Muscle of back (tissue), 11 donors: Measurements from ENCODE around the gene PCDHGA11. TPM values are rescaled to one million over a fixed set of nuclear protein-coding genes. Genes with fewer than 3 reads are reported as not detected.
"Not testable (repeated sequence)": the region's sequence is repeated elsewhere in the genome, so short reads cannot be mapped to it uniquely, and the experiment has no call there.

ENCODE experiments used
- DNase-seq, 3 donors: peaks; one replicate each; pipeline versions ENCODE4 v3.0.0 to v3.0.0-alpha.2; 2013
- polyA plus RNA-seq, 10 donors: library from polyadenylated mRNA; unstranded; fragments of 120-200 nt; gene quantifications; one replicate each; pipeline ENCODE4 v1.2.1, GENCODE V29; 2013; ENCODE audit not compliant: insufficient read length in 10 of 10

The PCDHGA11 gene
- polyA plus RNA-seq, 10 donors, result 2.9 to 4.8 (median 3.3) TPM

DNA sequence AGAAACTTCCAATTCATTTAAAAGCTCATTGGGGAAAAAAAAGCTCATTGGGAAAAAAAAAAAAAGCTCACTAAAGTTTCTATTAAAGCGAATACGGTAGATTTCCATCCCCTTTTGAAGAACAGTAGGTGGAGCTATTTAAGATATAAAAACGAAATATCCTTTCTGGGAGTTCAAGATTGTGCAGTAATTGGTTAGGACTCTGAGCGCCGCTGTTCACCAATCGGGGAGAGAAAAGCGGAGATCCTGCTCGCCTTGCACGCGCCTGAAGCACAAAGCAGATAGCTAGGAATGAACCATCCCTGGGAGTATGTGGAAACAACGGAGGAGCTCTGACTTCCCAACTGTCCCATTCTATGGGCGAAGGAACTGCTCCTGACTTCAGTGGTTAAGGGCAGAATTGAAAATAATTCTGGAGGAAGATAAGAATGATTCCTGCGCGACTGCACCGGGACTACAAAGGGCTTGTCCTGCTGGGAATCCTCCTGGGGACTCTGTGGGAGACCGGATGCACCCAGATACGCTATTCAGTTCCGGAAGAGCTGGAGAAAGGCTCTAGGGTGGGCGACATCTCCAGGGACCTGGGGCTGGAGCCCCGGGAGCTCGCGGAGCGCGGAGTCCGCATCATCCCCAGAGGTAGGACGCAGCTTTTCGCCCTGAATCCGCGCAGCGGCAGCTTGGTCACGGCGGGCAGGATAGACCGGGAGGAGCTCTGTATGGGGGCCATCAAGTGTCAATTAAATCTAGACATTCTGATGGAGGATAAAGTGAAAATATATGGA, 9.7 kb downstream of the PCDHGA11 start, which contains the start of gene PCDHGA12:
TSS of gene PCDHGA12 (plus strand) at position 176 of the 782 bp plus-strand sequence. CDS start at position 429, 253 bp downstream.
- peak; percentile 12 to 84 (median 48) for DNase-seq

DNA sequence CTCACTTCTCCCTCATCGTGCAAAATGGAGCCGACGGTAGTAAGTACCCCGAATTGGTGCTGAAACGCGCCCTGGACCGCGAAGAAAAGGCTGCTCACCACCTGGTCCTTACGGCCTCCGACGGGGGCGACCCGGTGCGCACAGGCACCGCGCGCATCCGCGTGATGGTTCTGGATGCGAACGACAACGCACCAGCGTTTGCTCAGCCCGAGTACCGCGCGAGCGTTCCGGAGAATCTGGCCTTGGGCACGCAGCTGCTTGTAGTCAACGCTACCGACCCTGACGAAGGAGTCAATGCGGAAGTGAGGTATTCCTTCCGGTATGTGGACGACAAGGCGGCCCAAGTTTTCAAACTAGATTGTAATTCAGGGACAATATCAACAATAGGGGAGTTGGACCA, 10.4 kb downstream of the PCDHGA11 start:
- DNase-seq, result no peak

DNA sequence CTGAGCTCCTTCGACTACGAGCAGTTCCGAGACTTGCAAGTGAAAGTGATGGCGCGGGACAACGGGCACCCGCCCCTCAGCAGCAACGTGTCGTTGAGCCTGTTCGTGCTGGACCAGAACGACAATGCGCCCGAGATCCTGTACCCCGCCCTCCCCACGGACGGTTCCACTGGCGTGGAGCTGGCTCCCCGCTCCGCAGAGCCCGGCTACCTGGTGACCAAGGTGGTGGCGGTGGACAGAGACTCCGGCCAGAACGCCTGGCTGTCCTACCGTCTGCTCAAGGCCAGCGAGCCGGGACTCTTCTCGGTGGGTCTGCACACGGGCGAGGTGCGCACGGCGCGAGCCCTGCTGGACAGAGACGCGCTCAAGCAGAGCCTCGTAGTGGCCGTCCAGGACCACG, 11.5 kb downstream of the PCDHGA11 start:
- not testable (repeated sequence) for DNase-seq

- DNase-seq, result not testable (repeated sequence)
These were observed 11.9 kb downstream of the PCDHGA11 start for GRCh38 chr5:141432726-141433125.

DNA sequence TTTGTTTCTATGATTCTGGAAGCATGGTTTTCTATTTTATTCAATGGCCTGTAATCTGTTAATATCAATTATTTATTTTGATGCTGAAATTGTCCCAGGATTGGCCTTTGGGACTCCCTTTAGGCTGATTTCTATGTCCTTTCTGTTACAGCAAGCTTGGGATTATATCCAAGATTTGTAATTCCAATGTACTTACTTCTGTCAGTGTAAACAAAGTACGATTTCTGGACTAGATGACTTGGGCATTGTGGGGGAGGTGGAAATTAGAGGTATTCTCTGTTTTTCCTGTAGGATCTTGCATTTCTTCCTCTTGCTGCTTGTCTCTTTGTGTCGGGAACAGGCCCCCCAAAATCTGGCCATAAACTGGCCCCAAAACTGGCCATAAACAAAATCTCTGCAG, 13.2 kb downstream of the PCDHGA11 start:
- no peak for DNase-seq

DNA sequence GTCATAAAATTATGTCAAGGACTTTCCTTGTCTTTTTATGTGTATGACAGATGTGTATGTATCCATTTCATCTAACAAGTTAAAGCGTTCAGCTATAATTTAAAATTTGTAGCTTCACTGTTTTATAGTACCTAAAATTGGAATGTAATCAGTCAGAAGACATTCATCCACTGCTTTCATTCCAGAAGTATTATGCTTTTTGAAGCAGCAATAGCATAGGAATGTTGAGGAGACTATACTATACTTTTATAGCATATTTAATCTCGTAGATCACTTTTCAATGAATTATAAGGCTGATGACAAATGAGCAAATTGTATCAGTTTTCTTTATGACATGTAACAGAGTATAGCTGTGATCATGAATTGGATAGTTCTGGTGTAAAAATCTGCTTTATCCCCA, 16.4 kb downstream of the PCDHGA11 start:
- no peak for DNase-seq

GRCh38 chr5:141439411-141440141, 18.7 kb downstream of the PCDHGA11 start:
- no peak for DNase-seq

GRCh38 chr5:141440341-141440740, 19.5 kb downstream of the PCDHGA11 start:
- no peak for DNase-seq

DNA sequence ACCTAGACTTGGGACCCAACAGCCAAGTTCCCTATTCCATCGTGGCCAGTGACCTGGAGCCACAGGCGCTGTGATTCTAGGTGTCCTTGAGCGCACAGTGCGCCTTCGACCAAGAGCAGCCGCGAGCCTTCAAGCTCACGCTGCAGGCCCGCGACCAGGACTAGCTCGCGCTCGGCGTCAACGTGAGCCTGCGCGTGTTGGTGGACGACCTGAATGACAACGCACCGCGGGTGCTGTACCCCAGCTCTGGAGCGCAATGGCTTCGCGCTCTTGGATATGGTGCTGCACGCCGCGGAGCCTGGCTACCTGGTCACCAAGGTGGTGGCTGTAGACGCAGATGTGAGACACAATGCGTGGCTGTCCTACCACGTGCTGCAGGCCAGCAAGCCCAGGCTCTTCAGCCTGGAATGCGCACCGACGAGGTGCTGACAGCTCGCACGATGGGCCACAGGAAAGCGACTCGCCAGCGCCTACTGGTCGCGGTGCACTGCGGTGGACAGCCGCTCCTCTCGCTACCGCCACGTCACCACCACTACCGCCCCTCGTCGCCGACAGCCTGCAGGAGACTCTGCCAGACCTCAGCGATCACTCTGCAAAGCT, 20.8 kb downstream of the PCDHGA11 start:
- no peak for DNase-seq

DNA sequence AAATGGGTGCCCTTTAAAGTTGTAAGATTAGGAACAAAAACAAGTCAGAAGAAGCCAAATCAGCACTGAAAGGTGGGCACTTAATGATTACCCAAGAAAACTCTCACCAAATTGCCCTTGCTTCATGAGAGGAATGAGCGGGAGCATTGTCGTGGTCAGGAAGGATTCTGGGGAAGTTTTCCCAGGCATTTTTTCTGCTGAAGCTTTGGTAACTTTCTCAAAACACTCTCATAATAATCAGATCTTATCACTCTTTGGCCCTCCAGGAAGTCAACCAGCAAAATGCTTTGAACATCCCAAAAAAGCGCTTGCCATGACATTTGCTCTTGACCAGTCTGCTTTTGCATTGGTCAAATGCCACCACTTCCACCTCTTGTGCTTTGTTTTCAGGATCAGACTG, 44.5 kb downstream of the PCDHGA11 start:
- DNase-seq, result no peak

Other genes starting within 250 kb of the PCDHGA11 start
- gene PCDHB7, start 248.4 kb upstream of the PCDHGA11 start, polyA plus RNA-seq, result 1 to 10 TPM; 1.8 to 3.5 (median 2.6) TPM
- gene PCDHB8, start 243.3 kb upstream of the PCDHGA11 start, polyA plus RNA-seq, result 1 to 10 TPM in 8 of 10 donors, under 1 TPM in 2; 0.34 to 2.4 (median 1.3) TPM
- 1 to 10 TPM; 2.3 to 6.1 (median 4.2) TPM for gene PCDHB16, start 238.7 kb upstream of the PCDHGA11 start, polyA plus RNA-seq
- 1 to 10 TPM; 1.4 to 3.9 (median 2.5) TPM for gene PCDHB9, start 233.9 kb upstream of the PCDHGA11 start, polyA plus RNA-seq
- 1 to 10 TPM; 3.6 to 6.4 (median 4.9) TPM for gene PCDHB10, start 228.7 kb upstream of the PCDHGA11 start, polyA plus RNA-seq
- 1 to 10 TPM; 1.6 to 3.5 (median 2.7) TPM for gene PCDHB11, start 221.4 kb upstream of the PCDHGA11 start, polyA plus RNA-seq
- 1 to 10 TPM; 2.3 to 3.7 (median 2.8) TPM for gene PCDHB12, start 212.3 kb upstream of the PCDHGA11 start, polyA plus RNA-seq
- 1 to 10 TPM; 2.3 to 3.6 (median 2.6) TPM for gene PCDHB13, start 207.1 kb upstream of the PCDHGA11 start, polyA plus RNA-seq
- gene PCDHB14, start 197.7 kb upstream of the PCDHGA11 start, polyA plus RNA-seq, result 1 to 10 TPM; 5.3 to 8.1 (median 6.6) TPM
- gene PCDHB15, start 175.7 kb upstream of the PCDHGA11 start, polyA plus RNA-seq, result 1 to 10 TPM; 5.9 to 9.7 (median 7.8) TPM
- gene SLC25A2, start 117.0 kb upstream of the PCDHGA11 start, polyA plus RNA-seq, result under 1 TPM in 1 of 10 donors, not detected in 9; 0.17 TPM
- 10 to 100 TPM; 74.5 to 97.2 (median 82.8) TPM for gene TAF7, start 100.3 kb upstream of the PCDHGA11 start, polyA plus RNA-seq
- gene PCDHGA1, start 90.5 kb upstream of the PCDHGA11 start, polyA plus RNA-seq, result under 1 TPM; 0.38 to 0.64 (median 0.54) TPM
- gene PCDHGA2, start 82.3 kb upstream of the PCDHGA11 start, polyA plus RNA-seq, result 1 to 10 TPM; 1.7 to 3.1 (median 2.4) TPM
- 1 to 10 TPM; 1.2 to 1.7 (median 1.4) TPM for gene PCDHGA3, start 77.2 kb upstream of the PCDHGA11 start, polyA plus RNA-seq
- under 1 TPM; 0.36 to 0.88 (median 0.60) TPM for gene PCDHGB1, start 71.0 kb upstream of the PCDHGA11 start, polyA plus RNA-seq
- gene PCDHGA4, start 66.0 kb upstream of the PCDHGA11 start, polyA plus RNA-seq, result 1 to 10 TPM; 1.1 to 1.8 (median 1.3) TPM
- gene PCDHGB2, start 61.1 kb upstream of the PCDHGA11 start, polyA plus RNA-seq, result 1 to 10 TPM; 1.9 to 2.6 (median 2.2) TPM
- gene PCDHGA5, start 56.9 kb upstream of the PCDHGA11 start, polyA plus RNA-seq, result 1 to 10 TPM; 1.9 to 3.3 (median 2.6) TPM
- gene PCDHGB3, start 50.8 kb upstream of the PCDHGA11 start, polyA plus RNA-seq, result 1 to 10 TPM in 9 of 10 donors, under 1 TPM in 1; 0.99 to 1.7 (median 1.4) TPM
- gene PCDHGA6, start 47.2 kb upstream of the PCDHGA11 start, polyA plus RNA-seq, result 1 to 10 TPM; 2.4 to 5.4 (median 3.4) TPM
- gene PCDHGA7, start 38.3 kb upstream of the PCDHGA11 start, polyA plus RNA-seq, result 1 to 10 TPM; 1.2 to 2.0 (median 1.4) TPM
- 1 to 10 TPM; 1.7 to 3.9 (median 2.5) TPM for gene PCDHGB4, start 33.4 kb upstream of the PCDHGA11 start, polyA plus RNA-seq
- under 1 TPM; 0.43 to 0.83 (median 0.57) TPM for gene PCDHGA8, start 28.4 kb upstream of the PCDHGA11 start, polyA plus RNA-seq
- 1 to 10 TPM; 2.5 to 7.0 (median 4.1) TPM for gene PCDHGB5, start 23.1 kb upstream of the PCDHGA11 start, polyA plus RNA-seq
- 1 to 10 TPM; 3.4 to 5.3 (median 3.8) TPM for gene PCDHGA9, start 18.3 kb upstream of the PCDHGA11 start, polyA plus RNA-seq
- 1 to 10 TPM; 2.7 to 6.8 (median 4.3) TPM for gene PCDHGB6, start 13.0 kb upstream of the PCDHGA11 start, polyA plus RNA-seq
- gene PCDHGA10, start 8.1 kb upstream of the PCDHGA11 start, polyA plus RNA-seq, result 1 to 10 TPM; 1.2 to 2.8 (median 1.8) TPM
- 10 to 100 TPM in 1 of 10 donors, 1 to 10 TPM in 9; 7.4 to 11.7 (median 8.2) TPM for gene PCDHGB7, start 3.4 kb upstream of the PCDHGA11 start, polyA plus RNA-seq
- 1 to 10 TPM; 1.2 to 3.1 (median 2.3) TPM for gene PCDHGA12, start 9.5 kb downstream of the PCDHGA11 start, polyA plus RNA-seq
- gene PCDHGC3, start 54.9 kb downstream of the PCDHGA11 start, polyA plus RNA-seq, result 100 to 1,000 TPM in 8 of 10 donors, 10 to 100 TPM in 2; 95.8 to 177 (median 115) TPM
- gene PCDHGC4, start 64.0 kb downstream of the PCDHGA11 start, polyA plus RNA-seq, result 1 to 10 TPM in 9 of 10 donors, under 1 TPM in 1; 0.93 to 2.2 (median 1.6) TPM
- 1 to 10 TPM in 1 of 10 donors, under 1 TPM in 9; 0.25 to 1.4 (median 0.44) TPM for gene PCDHGC5, start 68.0 kb downstream of the PCDHGA11 start, polyA plus RNA-seq
- gene DIAPH1, start 197.9 kb downstream of the PCDHGA11 start, polyA plus RNA-seq, result 10 to 100 TPM; 24.3 to 34.3 (median 27.6) TPM
- gene HDAC3, start 215.8 kb downstream of the PCDHGA11 start, polyA plus RNA-seq, result 10 to 100 TPM; 42.3 to 60.5 (median 55.2) TPM
- under 1 TPM; 0.19 to 0.90 (median 0.23) TPM for gene RELL2, start 215.9 kb downstream of the PCDHGA11 start, polyA plus RNA-seq
- gene FCHSD1, start 230.4 kb downstream of the PCDHGA11 start, polyA plus RNA-seq, result 10 to 100 TPM in 2 of 10 donors, 1 to 10 TPM in 8; 3.6 to 11.5 (median 8.0) TPM